ENCODE measurements around the gene GRM4.
"Not testable (repeated sequence)": the region's sequence is repeated elsewhere in the genome, so short reads cannot be mapped to it uniquely, and the experiment has no call there.

The GRM4 gene

GRCh38 chr6:34022250-34022872 lies 123.5 kb downstream of the GRM4 start:
- intact Hi-C loops (cut with DNase I) = loop anchor here (10.0 kb wide), 1 partner anchor 258 kb away; no protein-coding TSS in a partner anchor
- no peak for DNase-seq

GRCh38 chr6:34021554-34022190 lies 124.2 kb downstream of the GRM4 start:
- intact Hi-C loops (cut with DNase I) = loop anchor here (10.0 kb wide), 1 partner anchor 257 kb away; no protein-coding TSS in a partner anchor
- DNase-seq = no peak

GRCh38 chr6:34020807-34021553 lies 124.9 kb downstream of the GRM4 start:
- intact Hi-C loops (cut with DNase I) = loop anchor here (10.0 kb wide), 1 partner anchor 256 kb away; no protein-coding TSS in a partner anchor
- no peak for DNase-seq

GRCh38 chr6:34020278-34020677 lies 125.6 kb downstream of the GRM4 start:
- intact Hi-C loops (cut with DNase I) = loop anchor here (10.0 kb wide), 1 partner anchor 255 kb away; no protein-coding TSS in a partner anchor

GRCh38 chr6:34018961-34019606 lies 126.8 kb downstream of the GRM4 start:
- intact Hi-C loops (cut with DNase I) = no loop called here
- no peak for DNase-seq

More at GRCh38 chr6:34020278-34020677, 125.6 kb downstream of the GRM4 start:
- DNase-seq = no peak

GRCh38 chr6:34018026-34018425 lies 127.9 kb downstream of the GRM4 start:
- intact Hi-C loops (cut with DNase I) = no loop called here
- no peak for DNase-seq

GRCh38 chr6:34017106-34017805 lies 128.6 kb downstream of the GRM4 start:
- intact Hi-C loops (cut with DNase I) = no loop called here
- no peak for DNase-seq

GRCh38 chr6:34016573-34016972 lies 129.3 kb downstream of the GRM4 start:
- intact Hi-C loops (cut with DNase I); DNase-seq: not testable (repeated sequence)

GRCh38 chr6:34015586-34015985 lies 130.3 kb downstream of the GRM4 start:
- intact Hi-C loops (cut with DNase I) = no loop called here
- peak in 7 of 42 donors; percentile 8 to 49 (median 24) for DNase-seq

- intact Hi-C loops (cut with DNase I) = no loop called here
- DNase-seq = no peak
Observed at GRCh38 chr6:34011264-34011663, 134.6 kb downstream of the GRM4 start.

GRCh38 chr6:34005901-34006531 lies 139.9 kb downstream of the GRM4 start:
- intact Hi-C loops (cut with DNase I) = no loop called here
- DNase-seq = no peak

- intact Hi-C loops (cut with DNase I) = no loop called here
- no peak for DNase-seq
Observed at GRCh38 chr6:34004706-34005105, 141.2 kb downstream of the GRM4 start.

- DNase-seq = no peak
- intact Hi-C loops (cut with DNase I) = no loop called here
Observed at GRCh38 chr6:34003962-34004361, 141.9 kb downstream of the GRM4 start.

GRCh38 chr6:34001706-34002621 lies 143.9 kb downstream of the GRM4 start:
- DNase-seq = peak in 6 of 42 donors; percentile 21 to 42 (median 31)
- intact Hi-C loops (cut with DNase I) = no loop called here

GRCh38 chr6:34000281-34000680 lies 145.6 kb downstream of the GRM4 start:
- no peak for DNase-seq
- intact Hi-C loops (cut with DNase I) = no loop called here

- intact Hi-C loops (cut with DNase I) = no loop called here
Observed at GRCh38 chr6:33999567-33999966, 146.3 kb downstream of the GRM4 start.

GRCh38 chr6:33998660-33999059 lies 147.2 kb downstream of the GRM4 start:
- DNase-seq = no peak

More at GRCh38 chr6:33999567-33999966, 146.3 kb downstream of the GRM4 start:
- no peak for DNase-seq

More at GRCh38 chr6:33998660-33999059, 147.2 kb downstream of the GRM4 start:
- intact Hi-C loops (cut with DNase I) = no loop called here

Measured in head of caudate nucleus (tissue), 42 donors.